RWPE2 (cell line): Measurements from ENCODE around the gene PTPN9.

Source experiments
- ATAC-seq: fragments of 200-7000 bp; cut with Tn5 transposase; 3 replicates; pipeline ENCODE4 v1.9.1; 2021; ENCODE audit warnings: low read depth
- DNase-seq: peaks from one replicate; pipeline ENCODE4 v3.0.0-alpha.2; 2020; ENCODE audit warnings: low spot score
- H3K27ac ChIP-seq: fragments of 450-650 bp; 2 replicates; pipeline ENCODE4 v1.5.1; 2017; ENCODE audit warnings: mild to moderate bottlenecking; ENCODE audit not compliant: poor library complexity, severe bottlenecking
- H3K27me3 ChIP-seq: fragments of 250-450 bp; sonication (Bioruptor Pico); 2 replicates; pipeline ENCODE4 v1.5.1; 2021; ENCODE audit warnings: mild to moderate bottlenecking, moderate library complexity; ENCODE audit not compliant: insufficient read depth, poor library complexity, severe bottlenecking
- H3K36me3 ChIP-seq: fragments of 250-450 bp; sonication (Bioruptor Pico); 2 replicates; pipeline ENCODE4 v1.5.1; 2020; ENCODE audit warnings: low read depth, mild to moderate bottlenecking, moderate library complexity
- H3K4me1 ChIP-seq: fragments of 250-450 bp; sonication (Bioruptor Pico); 2 replicates; pipeline ENCODE4 v1.5.1; 2021; ENCODE audit warnings: mild to moderate bottlenecking, moderate library complexity; ENCODE audit not compliant: insufficient read depth, poor library complexity, severe bottlenecking
- H3K4me3 ChIP-seq: fragments of 250-450 bp; sonication (Bioruptor Pico); 2 replicates; pipeline ENCODE4 v1.5.1; 2021; ENCODE audit warnings: mild to moderate bottlenecking, moderate library complexity; ENCODE audit not compliant: severe bottlenecking
- H3K9me3 ChIP-seq: fragments of 250-450 bp; sonication (Bioruptor Pico); 2 replicates; pipeline ENCODE4 v1.5.1; 2021; ENCODE audit warnings: mild to moderate bottlenecking, moderate library complexity; ENCODE audit not compliant: severe bottlenecking
- CTCF ChIP-seq: fragments of 450-650 bp; IDR thresholded peaks from one replicate; pipeline ENCODE4 v1.5.1; 2017; ENCODE audit warnings: mild to moderate bottlenecking, moderate library complexity; ENCODE audit not compliant: poor library complexity, severe bottlenecking

PTPN9 gene

GRCh38 chr15:75428152-75428551, 151.0 kb downstream of the PTPN9 start:
- TF ChIP-seq CTCF: no peak
- Histone ChIP-seq H3K27ac (no peak overlapping the region), H3K27me3 (no peaks in the 10 kb centered on the region), H3K4me3 (no peak overlapping the region), H3K36me3 (peaks cover 69% of the 10 kb centered on the region), H3K4me1 (no peaks in the 10 kb centered on the region), H3K9me3 (no peaks in the 10 kb centered on the region)
- no peak for DNase-seq
- ATAC-seq: no peak

GRCh38 chr15:75425966-75426500, 153.1 kb downstream of the PTPN9 start:
- DNase-seq: no peak
- no peak overlapping the region for H3K27ac ChIP-seq
- no peak for ATAC-seq
- H3K4me3 ChIP-seq: no peak overlapping the region
- no peaks in the 10 kb centered on the region for H3K9me3 ChIP-seq
- peaks cover 90% of the 10 kb centered on the region for H3K36me3 ChIP-seq
- TF ChIP-seq CTCF: no peak
- no peaks in the 10 kb centered on the region for H3K27me3 ChIP-seq
- H3K4me1 ChIP-seq: no peaks in the 10 kb centered on the region

- TF ChIP-seq CTCF: no peak
- ATAC-seq: no peak
- H3K27me3 ChIP-seq: no peaks in the 10 kb centered on the region
- H3K9me3 ChIP-seq: no peaks in the 10 kb centered on the region
- peaks cover 93% of the 10 kb centered on the region for H3K36me3 ChIP-seq
- no peak for DNase-seq
- no peaks in the 10 kb centered on the region for H3K4me1 ChIP-seq
- no peak overlapping the region for H3K27ac ChIP-seq
- H3K4me3 ChIP-seq: no peak overlapping the region
Observed at GRCh38 chr15:75422554-75422953, 156.6 kb downstream of the PTPN9 start.

- ATAC-seq: peak; percentile 35; the same call in 2 of the 3 replicates
- Histone ChIP-seq H3K4me3 (no peak overlapping the region), H3K27me3 (no peaks in the 10 kb centered on the region), H3K27ac (no peak overlapping the region), H3K4me1 (no peaks in the 10 kb centered on the region), H3K9me3 (no peaks in the 10 kb centered on the region), H3K36me3 (peaks cover 79% of the 10 kb centered on the region)
- TF ChIP-seq CTCF: no peak
- DNase-seq: no peak
Observed at GRCh38 chr15:75420698-75421097, 158.4 kb downstream of the PTPN9 start.

- DNase-seq (no peak), ATAC-seq (no peak)
- Histone ChIP-seq H3K9me3 (no peaks in the 10 kb centered on the region), H3K27me3 (no peaks in the 10 kb centered on the region), H3K27ac (no peak overlapping the region), H3K4me1 (no peaks in the 10 kb centered on the region), H3K4me3 (no peak overlapping the region), H3K36me3 (peaks cover 74% of the 10 kb centered on the region)
- TF ChIP-seq CTCF: no peak
Observed at GRCh38 chr15:75416584-75416983, 162.5 kb downstream of the PTPN9 start.
